GM10266 (cell line): ENCODE data around the gene KLHL10.

Source experiments
- DNase-seq: peaks from one replicate; pipeline ENCODE4 v3.0.0; 2012; ENCODE audit errors: extremely low spot score
- TF ChIP-seq, protein P1 (sequence below): IDR thresholded peaks from 2 replicates; pipeline ENCODE4 v1.5.1; 2012; ENCODE audit warnings: mild to moderate bottlenecking, low read depth; ENCODE audit not compliant: control insufficient read depth, insufficient read depth; ENCODE audit errors: missing control alignments

The KLHL10 gene

DNA sequence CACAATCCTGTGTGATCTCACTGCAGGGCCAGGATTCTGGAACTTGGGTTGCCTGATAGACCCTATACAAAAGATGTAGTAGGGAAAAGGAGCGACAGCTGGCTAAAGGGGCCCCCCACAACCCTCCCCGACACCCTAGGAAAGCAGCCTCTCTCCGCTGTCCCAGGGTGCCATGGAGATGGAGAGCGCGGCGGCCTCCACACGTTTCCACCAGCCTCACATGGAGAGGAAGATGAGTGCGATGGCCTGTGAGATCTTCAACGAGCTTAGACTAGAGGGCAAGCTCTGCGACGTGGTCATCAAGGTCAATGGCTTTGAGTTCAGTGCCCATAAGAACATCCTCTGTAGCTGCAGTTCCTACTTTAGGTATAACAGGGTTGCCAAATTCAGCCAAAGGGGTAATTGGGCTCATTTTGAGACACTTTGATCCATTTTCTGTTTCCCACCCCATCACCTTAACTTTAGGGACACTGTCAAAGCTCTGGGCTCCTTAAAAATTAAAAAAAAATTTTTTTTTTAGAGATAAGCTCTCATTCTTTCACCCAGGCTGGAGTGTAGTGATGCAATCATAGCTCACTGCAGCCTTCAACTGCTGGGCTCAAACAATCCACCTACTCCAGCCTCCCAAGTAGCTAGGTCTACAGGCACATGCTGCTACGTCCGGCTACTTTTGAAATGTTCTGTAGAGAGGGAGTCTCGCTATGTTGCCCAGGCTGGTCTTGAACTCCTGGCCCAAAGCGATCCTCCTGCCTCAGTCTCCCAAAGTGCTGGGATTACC, at the start of gene KLHL10:
KLHL10 (plus strand) TSS at position 65 of the 778 bp plus-strand sequence; CDS start at position 173, 108 bp downstream.
- TF ChIP-seq, protein P1, sequence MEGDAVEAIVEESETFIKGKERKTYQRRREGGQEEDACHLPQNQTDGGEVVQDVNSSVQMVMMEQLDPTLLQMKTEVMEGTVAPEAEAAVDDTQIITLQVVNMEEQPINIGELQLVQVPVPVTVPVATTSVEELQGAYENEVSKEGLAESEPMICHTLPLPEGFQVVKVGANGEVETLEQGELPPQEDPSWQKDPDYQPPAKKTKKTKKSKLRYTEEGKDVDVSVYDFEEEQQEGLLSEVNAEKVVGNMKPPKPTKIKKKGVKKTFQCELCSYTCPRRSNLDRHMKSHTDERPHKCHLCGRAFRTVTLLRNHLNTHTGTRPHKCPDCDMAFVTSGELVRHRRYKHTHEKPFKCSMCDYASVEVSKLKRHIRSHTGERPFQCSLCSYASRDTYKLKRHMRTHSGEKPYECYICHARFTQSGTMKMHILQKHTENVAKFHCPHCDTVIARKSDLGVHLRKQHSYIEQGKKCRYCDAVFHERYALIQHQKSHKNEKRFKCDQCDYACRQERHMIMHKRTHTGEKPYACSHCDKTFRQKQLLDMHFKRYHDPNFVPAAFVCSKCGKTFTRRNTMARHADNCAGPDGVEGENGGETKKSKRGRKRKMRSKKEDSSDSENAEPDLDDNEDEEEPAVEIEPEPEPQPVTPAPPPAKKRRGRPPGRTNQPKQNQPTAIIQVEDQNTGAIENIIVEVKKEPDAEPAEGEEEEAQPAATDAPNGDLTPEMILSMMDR, result no peak
- no peak for DNase-seq

DNA sequence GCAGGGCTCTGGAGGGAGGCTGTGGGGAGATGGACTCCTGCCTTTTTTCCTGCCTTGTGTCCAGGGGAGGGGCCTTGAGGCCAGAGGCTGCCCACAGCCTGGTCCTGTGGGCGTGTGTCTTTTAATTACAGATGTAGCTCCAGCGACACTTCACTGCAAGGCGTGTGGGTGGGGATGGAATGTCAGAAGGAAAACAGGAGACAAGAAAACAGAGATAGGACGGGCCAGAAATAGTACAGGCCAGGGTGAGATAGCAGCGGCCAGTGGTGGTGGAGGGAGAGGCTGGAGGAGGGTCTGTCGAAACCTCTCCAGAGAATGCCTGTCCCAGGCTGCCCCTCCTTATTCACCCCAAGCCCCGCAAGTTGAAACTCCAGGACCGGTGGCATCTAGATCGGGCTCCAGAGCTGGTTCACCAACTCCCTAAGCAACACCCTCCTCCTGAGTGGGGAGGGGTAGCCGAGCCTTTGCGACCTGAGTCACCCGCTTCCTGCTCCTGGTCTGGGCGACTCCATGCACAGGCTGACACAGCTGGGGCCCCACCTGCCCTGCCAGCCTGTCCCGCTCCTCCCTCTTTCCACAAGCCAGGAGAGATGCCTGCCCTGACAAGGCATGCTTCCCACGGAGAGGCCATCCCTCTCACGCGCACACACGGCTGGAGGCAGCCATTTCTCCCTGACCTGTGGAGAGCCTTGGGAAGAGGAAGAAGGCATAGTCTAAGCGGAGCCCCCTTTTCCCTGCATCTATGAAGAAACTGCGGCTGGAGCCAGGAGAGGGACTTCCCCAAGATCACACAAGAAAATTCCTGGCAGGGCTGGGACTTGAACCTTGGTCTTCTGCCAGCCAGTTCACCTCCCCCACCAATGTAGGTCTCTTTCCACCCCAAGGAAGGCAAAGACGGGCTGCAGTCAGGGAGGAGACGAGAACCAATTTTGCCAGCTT, 44.5 kb upstream of the KLHL10 start:
- no peak for DNase-seq
- TF ChIP-seq, protein P1, result no peak

DNA sequence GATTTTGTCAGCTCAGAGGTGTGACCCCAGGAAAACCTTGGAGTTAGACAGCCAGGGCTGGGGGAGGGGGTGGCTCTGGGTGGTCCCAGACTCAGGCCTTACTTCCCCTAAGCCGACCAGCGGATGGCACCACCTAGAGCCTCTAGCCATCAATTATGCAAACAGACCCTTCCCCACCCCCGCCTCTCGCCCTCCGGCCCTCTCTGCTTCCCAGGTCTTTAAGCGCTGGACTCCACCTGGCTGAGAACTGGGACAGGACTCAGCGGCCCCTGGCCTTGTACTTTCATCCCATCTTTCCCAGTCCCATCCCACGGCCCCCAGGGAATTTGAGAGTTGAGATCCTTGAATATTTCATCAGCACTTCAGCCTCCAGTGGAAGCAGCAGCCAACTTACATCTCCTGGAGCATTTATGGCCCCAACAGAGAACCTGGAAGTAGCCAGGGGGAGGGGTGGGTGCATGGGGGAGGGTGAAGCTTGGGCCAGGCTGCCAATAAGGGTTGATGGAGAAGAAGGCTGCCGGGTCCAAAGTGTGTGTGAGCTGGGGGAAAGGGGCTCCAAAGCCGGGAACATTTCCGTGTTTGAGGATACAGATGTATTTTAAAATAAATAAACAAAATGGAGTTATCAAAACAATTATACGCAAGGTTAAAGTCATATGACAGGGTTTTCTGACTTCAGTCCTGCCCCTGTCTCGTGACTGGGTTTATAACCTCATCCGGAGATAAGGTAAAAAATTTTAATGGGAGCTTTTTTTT, 43.7 kb upstream of the KLHL10 start:
- DNase-seq, result no peak
- TF ChIP-seq, protein P1, result no peak

DNA sequence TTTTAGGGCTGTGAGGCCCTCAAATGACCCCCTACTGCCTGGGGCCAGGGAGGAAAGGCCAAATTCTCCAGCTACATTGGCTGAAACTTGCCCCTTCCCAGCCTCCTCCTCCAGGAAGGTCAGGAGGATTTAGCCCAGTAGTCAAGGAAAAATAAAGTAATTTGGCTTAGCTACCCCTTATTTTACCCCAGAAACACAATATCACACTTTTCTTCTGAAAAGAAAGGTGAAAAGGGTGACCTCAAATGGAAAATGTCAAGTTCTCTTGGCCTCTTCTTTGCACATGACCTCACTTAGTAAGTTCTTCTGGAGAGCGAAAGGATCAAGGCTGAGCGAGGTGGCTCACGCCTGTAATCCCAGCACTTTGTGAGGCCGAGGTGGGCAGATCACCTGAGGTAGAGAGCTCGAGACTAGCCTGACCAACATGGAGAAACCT, 43.1 kb upstream of the KLHL10 start:
- TF ChIP-seq, protein P1, result no peak
- DNase-seq, result no peak

DNA sequence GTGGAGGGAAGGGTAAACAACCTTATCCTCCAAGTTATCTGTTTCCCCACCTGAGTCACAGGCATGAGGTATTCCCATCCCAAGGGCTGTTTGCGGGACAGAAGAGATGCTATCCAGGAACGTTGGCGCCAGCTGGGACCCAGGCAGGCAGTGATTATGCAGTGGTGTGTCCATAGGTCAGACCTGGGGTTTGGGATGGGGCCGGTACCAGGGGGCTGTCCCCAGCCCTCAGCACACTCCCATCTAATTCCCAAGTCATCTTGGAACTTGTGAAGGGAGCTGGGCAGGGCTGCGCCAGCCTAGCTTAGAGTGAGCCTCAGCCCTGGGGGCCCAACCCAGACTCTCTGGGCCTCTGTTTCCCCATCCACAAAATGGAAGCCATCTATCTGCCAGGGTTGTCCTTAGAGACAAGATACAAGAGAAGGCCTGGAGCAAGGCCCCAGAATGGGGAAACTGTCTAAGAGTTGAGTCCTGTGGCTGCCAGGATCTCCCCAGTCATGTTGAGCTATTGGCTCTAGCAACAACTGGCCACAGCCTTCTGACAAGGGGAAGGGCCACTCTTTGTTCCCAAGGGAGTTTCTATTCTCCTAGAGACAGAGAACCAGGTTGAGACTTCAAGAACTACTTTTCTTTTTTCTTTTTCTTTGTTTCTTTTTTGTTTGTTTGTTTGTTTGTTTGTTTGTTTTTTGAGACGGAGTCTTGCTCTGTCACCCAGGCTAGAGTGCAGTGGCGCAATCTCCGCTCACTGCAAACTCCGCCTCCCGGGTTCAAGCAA, 41.3 kb upstream of the KLHL10 start:
- DNase-seq, result no peak
- TF ChIP-seq, protein P1, result no peak

DNA sequence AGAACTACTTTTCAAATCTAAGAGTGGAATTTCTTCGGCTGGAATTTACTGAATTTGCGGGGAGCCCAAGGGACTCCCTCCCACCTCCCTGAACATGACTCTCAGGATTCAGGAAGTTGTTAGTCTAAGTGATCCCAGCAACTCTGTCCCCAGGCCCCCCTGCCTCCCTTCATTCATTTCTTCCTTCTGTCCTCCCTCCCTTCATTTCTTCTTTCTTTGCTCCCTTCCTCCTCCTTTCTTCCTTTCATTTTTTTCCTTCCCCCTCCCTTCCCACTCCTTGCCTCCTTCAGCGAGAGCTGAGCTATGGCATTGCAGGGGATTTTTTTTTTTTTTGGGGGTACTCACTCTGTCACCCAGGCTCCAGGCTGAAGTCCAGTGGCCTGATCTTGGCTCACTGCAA, 40.2 kb upstream of the KLHL10 start:
- no peak for DNase-seq
- TF ChIP-seq, protein P1, result no peak
